ENCODE results near the gene ADAMTS2.

ADAMTS2 gene

DNA sequence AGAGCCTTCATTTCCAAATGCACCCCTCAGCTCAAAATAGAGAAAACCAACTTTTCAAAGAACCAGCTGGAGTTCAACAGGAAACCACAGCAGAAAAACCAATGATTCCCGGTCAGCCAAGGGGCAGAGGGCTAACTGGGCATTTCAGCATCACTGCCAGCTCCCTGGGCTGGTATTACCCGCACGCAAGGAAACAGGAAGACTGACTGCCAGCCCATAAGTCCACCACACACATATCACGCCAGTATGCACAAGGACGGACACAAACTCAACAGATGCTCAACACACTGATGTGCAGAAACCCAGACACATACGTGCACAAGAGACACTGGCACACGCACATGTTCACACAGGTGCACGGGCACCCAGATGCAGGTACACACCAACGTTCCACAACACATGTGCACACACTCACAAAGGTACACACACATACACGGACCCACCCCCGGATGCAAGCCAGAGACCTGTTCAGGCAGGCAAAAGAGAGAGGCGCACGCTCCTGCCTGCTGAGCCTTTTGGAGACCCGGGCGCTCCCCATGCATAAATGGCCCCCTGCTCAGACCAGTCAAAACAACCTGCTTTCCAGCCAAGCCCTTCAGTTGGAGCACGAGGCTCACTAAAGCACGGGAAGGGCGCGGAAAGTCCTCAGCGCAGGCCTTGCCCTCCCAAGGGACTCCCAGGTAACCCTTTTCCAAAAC is 2.1 kb downstream of the ADAMTS2 start:
- DNase-seq: no peak

DNA sequence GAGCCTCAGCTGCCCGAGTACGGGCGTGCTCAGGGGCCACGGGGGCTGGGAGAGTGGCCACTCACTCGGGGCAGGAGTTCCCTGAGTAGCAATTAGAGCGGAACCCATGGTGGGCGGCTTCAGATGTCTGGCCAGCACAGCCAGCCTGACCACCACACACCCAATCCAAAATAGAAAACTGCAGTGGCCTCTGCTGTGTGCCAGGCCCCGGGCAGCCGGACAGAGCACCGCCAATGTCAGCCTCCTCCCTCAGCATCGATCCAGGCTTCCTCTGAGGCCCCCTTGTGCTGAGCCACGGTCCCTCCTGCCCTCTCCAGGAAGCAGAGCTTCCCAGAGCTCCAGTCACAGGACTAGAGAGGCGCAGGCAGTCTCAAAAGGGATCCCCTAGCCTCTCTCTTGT is 2.7 kb downstream of the ADAMTS2 start:
- DNase-seq: no peak

DNA sequence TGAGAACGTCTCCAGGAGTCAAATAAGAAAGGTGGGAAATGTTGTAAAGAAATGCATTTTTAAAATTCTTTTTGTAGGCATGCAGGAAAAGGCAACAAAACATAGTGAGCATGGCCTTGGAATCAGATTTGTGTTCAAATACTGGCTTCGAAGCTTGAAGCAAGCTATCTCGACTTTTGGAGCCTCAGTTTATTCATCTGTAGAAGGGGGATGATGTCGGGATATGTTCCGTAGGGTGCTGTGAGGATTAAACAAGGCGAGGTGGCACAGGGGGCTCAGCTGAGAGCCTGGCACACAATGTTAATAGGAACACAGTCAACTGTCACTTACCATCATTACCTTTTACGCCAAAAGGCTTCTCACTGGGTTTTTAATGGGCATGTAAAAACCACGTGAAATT is 4.8 kb downstream of the ADAMTS2 start:
- DNase-seq: no peak

DNA sequence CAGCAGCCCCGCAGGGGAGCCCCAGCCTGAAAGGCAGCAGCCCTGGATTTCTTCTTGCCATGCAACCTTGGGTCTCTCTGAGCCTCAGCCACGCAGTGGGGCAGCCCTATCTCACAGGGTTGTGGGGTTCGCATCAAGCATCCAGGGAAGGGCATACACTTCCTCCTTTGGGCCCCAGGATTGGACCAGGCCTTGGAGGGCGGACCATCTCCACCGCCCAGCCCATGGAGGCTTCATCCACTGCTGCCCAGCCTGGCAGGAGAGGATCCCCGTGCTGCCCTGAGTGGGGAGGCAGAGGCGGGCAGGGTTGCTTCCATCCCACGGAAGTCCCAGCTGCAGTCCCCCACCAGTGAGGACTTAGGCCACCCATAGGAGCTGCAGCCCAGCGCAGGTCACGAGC is 5.3 kb downstream of the ADAMTS2 start:
- DNase-seq: no peak

DNA sequence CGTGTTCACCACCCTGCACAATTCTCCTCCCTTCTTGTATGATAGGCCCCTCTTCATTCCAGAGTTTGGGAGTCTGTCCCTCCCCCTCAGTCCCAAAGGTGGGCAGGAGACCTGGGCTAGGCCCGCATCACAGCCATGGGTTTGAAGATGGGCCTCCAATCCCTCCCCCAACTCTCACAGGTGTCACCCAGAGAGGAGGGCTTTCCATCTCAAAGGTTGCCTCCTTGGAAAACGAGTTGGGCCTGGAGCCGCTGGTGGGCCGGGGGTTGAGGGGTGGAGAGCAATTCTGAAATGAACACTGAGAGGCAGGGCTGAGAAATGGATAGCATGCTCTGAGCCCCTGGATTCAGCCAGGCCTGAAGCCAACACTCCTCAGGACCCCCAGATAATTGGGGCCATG is 6.2 kb downstream of the ADAMTS2 start:
- no peak for DNase-seq

DNA sequence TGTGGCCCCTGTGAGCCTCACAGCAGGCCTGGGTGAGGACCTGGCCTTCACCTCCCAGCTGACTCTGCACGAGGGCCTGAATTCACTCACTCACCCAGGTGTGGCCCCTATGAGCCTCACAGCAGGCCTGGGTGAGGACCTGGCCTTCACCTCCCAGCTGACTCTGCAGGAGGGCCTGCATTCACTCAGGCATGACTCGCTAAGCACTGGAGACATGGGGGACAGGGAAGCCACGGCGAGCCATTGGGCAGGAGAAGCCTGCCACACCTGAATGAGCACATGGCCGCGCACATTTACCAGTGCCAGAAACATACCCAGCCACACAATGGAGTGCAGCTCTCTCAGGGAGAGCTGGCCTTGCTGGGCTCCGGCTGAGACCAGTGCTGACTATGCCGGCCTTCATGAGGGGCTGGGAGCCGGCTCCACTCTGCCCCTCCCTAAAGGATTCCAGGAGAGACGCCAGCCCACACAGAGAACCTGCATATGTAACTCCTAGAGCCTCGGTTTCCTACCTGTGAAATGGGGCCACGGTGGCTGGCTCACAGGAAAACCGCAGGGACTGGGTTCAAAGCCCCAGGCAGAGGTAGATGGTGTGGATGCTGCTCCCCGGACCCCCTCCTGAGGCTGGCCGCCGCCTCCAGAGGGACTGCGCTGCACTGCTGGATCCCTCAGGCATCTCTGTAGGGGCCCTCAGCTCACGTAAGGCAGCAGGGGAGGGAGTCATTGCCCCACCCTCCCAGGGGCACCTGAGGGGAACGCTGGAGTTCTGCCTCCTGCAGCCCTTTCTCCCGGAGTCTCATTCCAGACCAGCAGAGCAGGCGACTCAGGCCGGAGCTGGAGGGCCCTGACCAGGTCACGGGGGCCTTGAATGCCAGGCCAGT is 7.2 kb downstream of the ADAMTS2 start:
- DNase-seq: no peak

DNA sequence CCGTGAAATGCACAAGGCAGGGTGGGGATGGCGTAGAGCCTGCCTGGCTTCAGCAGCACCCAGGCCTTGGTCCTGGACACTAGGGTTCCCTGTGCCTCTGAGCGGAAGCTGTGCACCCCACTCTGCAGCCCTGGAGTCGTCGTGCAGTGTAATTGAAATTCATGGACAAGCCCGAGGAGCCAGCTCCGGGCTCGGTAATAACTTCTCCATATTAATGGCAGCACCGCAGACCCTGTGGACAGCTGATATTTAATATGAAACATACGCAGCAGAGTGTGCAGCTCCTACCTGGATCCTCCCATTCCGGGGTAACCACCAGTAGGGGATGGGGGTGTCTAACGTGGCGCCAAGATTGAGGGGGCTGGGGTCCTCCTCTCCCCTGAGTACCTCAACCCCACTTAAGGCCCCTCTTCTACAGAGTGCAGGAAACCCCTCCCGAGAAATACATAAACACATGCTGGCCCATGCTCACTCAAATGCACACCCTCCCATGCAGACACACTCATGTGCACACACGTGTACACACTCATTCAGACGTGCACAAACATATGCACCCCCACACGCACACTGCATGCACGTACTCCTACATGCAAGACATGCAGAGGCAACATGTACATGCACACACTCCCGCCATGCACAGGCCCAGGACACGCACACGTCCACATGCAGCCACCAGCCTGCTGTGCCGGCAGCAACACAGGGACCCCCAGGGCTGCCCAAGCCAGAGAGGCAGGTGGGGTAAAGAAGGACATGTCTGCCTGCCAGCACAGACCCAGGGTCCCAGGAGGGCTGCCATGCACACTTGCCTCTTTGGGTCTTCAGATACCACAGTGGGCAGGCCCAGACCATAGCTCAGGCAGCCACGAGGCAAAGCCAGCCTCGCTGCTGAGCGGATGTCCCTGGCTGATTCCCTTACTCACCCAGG is 8.1 kb downstream of the ADAMTS2 start:
- DNase-seq: no peak

DNA sequence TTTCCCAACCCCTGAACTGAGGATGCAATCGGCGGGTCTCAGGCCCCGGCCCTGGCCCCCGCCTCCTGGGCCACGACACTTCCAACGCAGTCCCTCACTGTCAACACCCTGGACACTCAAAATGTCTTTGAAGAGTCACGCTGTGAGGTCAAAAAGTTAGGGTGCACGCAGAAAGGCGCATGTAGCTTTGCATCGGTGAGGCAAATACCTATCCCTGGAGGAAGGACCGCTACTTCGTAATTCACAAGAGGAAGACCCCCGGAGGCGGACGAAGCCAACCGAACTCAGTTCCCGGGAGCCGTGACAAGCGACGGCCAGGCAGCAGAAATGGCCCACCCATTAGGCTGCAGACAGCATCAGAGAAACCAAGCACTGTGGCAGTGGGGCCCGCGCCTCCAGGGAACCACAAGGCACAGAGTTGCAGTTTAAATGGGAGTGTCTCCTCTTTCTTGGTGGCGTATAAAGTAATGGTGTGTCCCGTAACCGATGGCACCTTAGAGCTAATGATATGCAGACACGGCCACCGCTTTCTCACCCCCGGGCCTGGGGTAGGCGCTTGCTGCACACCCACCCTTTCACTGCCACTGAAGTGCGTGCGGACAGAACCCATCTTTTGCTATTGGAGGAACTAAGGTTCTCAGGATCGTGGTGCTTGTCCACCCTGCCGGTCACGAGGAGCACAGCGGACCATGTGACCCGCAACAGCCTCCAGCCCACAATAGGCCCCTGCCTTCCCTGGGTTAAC is 9.0 kb downstream of the ADAMTS2 start:
- no peak for DNase-seq

DNA sequence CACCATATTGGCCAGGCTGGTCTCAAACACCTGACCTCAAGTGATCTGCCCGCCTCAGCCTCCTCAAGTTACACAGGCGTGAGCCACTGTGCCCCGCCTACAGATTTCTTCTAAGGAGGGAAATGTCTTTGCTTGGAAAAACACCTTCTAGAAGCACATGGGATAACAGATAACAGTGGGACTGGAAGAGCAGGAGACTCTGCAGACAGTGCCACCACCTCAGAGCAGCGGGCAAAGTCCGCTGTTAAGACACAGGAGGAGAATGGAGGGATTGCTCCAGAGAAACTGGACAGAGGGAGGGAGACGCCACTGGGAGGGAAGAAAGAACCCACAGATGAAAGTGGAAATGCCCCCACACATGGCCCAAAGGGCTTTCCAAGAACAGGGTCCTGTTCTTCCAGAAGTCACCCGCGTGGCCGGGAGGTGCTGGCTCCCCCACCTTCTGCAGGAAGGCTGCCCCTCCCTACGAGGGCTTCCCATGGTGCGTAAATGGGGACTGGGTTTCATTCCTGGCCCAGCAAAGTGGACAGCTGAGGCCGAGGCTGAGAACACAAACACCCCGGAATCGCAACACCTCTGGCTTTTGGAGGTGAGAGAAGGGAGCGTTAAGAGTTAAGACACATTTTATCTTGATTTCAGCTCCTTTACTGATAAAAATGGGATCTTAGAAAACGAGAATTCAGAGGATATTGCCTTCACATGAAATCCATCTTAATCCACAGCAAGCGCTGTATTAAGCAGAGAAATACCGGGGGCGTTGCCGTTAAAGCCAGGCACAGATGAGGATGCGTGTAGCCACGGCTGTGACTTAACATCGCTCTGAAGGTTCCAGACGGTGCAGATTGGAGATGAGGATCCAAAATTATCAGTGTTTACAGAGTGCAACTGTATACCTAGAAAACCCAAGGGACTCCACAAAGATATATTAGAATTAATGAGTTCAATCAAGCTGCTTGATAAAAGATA is 11.2 kb downstream of the ADAMTS2 start:
- DNase-seq: no peak

DNA sequence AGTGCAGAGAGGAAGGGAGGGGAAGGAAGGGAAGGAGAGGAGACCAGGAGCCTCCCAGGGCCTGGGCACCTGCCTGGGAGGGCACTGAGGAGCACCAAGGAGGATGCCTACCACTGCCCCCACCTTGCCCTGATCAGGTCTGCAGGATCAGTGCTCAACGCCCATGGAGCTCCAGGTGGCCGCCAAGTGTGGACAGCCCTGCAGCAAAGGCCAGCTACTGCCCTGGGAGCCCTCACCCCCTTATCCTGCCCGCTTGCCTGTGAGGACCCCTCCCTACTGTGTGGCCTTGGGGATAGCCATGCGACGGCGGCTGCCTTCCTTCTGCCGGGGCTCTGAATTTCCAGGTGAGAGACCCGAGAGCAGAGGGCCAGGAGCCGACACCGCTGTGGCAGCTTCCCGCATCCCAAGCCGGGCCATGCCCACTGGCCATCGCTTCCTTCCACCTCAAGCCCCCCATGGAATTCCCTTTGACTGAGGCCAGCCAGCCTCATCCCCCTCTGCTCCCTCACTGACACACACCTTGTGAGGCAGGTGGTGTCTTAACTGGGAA is 12.4 kb downstream of the ADAMTS2 start:
- DNase-seq: no peak

DNA sequence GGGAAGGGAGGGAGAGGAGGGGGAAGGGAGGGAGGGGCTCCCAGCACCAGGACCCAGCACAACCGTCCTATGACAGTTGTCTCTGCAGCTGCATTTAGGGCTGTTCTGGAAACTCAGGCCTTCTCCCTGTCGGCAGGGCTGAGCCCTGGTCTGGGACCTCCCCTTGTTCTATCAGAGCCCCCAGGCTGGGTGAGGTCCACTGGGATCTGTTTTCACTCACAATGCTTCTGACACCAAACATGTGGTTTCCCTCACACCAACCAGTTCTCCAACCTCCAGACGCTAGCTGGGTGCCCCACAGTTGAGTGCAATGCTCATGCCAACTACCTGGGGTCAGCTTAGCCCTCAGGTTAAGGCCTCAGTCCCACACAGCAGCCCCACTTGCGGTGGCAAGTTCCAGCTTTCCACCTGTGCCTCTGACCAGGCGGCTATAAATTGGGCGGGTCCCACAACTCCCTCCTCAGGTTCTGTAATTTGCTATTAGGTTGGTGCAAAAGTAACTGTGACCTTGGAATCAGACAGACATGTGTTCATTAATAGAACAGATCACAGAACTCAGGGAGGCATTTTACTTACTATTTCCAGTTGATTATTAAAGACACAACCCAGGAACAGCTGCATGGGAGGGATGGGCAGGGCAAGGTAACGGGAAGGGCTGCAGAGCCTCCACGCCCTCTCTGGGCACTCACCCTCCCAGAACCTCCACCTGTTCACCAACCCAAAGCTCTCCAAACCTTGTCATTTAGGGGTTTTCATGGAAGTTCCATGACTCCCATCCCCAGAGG is 13.5 kb downstream of the ADAMTS2 start:
- no peak for DNase-seq

DNA sequence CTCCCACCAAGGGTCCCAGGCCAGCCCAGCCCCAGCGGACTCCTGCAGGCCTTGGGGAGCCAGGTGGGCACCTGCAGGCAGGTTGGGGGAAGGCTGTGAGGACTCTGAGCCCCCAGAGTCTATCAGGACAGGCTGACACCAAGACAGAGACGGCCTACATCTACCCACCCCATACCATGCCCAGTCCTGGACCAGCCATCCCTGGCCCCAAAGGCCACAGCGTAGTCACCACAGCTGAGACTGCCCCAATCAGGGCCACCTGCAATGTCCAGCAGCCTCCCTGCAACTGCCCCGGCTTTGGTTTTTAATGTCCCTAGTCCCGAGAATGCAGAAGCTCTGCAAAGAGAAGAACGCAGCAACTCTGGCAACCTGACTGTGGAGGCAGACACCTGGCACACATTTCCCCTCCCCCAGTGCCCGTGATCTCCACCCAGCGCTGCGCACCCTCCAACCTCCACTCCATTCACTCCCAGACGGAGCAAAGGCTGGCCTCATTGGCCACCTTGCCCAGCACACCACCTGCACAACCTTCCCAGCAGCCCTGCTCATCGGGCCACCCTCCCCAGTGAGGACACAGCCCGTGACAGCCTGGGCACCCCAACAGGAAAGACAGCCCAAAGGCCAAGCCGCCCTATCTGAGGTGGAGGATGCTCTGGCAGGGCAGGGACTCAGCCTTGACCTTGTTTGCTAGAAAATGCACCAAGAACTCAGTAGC is 14.9 kb downstream of the ADAMTS2 start:
- no peak for DNase-seq

DNA sequence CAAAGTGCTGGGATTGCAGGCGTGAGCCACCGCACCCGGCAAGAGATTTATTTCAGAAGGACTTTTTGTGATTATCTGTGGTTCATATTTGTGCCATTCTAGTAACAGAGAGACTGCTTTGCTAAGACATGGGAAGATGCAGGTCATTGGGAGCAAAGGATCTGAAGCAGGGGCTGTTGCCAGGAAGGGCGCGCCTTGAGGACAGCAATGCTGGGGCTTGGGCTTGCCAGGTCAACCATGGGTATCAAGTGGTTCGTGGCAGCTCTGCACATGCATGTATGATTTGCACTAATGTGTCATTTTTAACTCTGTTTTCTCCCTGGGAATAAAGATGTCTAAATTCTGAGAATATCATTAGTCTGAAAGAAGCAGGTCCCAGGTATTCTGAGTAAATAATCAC is 17.0 kb downstream of the ADAMTS2 start:
- DNase-seq: no peak

DNA sequence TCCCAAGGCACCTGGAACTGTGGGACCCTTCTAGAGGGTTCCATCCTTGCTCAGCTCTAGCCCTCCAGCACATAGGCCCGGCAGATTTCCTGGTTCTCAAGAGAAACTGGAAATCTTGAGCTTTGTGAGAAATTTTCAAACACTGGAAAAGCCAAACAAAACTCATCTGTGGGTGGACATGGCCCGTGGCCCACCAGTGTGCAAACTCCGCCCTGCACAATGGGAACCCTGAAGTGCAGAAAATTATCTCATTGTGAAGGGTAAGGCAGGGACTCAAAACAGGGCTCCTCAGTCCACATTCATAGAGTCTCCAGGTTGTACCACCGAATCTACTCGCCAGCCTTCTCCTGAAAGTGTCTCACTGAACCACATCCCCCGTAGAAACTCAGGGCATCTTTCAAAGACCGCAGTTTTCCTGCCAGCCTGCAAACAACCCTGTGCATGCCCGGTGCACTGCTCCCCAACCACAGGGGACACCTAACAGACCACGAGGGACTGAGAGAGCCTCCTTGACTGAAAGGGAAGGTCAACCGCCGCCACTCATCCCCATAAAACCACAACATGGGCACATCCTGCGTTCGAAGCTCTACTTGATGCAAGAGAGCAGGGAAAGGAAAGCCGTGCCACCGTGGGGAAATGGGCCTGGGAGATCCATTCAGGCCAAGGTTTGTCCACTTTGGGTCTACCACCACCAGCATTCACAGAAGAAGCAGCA is 18.1 kb downstream of the ADAMTS2 start:
- no peak for DNase-seq

DNA sequence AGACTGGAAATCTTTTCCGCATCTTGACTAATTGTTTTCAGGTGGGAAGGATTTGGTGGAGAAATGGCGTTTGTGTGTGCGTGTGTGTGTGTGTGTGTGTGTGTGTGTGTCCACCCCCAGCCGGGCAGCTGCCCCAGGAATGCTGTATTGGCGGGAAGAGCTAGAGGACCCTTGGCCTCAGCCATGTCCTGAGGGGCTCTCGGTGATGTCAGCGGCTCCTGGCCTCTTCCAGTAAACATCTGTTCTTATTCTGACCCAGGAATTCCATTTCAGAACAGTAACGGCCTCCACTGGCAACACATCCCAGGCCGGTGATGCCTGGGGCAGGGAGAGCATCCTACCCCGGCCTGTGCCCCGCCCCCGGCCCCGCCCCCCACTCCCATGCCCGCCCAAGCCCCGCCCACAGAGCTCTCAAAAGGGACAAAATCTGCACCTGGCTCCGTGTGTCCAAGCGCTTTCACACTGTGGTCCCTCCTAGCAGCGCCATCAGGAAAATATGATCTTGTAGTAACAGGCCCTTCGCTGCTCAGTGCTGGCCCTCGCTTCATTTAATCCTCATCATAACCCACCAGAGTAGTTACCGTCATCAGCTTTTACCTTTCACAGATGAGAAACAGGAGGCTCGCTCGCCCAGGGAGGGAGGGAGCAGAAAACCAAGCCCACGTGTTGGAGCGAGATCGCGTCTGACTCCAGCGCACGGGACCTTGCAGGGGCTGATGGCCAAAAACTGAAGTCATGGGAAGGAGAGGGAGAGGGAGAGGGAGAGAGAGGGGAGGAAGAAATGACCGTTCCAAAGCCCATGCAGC is 18.9 kb downstream of the ADAMTS2 start:
- DNase-seq: no peak

DNA sequence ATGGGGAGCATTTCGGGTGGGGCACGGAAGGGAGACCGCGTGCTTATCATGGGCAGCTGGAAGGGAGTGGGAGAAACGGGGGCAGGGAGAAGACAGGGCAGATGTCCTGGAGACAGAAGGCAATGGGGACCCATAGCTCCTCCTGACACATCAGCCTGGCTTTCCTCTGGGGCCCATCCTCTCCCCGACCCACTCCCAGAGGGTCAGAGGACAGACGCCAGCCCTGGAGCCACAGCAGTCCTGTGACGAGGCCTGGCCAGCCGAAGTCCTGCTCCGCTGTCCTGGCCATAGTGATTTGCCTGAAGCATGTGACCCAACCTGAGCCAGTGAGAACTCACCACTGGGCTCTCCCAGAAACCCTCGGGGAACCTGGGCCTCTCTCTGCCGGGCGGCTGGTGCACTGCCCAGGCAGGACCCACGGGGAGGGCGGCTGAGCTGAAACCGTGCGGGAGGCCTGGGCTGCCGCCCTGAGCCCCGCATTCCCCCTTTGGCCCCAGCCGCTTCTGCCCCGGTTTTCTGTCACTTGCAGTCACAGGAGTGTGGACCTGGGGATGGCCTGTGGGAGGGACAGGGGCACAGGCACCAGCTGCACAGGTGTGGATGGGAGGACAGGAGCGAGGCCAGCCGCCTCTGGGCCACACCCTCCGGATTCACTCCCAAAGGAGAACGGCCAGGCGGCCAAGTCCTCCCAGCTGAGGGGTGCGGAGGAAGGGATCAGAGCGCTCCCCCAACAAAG is 19.8 kb downstream of the ADAMTS2 start:
- no peak for DNase-seq

DNA sequence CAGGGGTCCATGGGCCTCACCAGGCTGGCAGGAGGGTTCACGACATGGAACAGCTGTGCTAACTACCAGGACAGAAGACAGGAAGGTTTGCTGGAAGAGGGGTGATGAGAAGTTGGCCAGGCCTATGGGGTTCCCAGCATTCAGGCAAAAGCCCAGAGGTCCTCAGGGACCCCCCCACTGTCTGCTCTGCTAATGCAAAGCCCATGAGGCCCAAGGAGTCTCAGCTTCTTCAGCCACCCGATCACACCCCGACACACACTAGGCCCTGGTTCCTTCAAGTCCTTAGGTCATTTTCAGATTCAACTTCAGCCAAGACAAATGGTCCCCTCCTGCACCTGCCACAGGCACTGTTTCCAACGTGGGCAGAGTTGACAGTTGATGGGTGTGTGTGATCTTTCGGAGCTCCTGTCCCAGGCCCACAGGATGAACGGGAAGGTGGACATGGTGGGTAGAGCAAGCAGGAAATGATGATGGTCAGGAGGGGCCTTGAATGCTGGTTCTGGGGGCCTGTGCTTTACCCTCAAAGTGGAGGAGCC is 20.4 kb downstream of the ADAMTS2 start:
- DNase-seq: no peak

Data from CD4-positive, alpha-beta T cell treated with Interleukin-17A for 4 hours (primary cell).